ENCODE results near the gene SYN1. TPM values are rescaled to one million over a fixed set of nuclear protein-coding genes. Genes with fewer than 3 reads are reported as not detected.
A peak's percentile ranks its signal among the peaks of the same experiment; 100 is the strongest.
"Not testable (repeated sequence)": the region's sequence is repeated elsewhere in the genome, so short reads cannot be mapped to it uniquely, and the experiment has no call there.

The SYN1 gene
- total RNA-seq: under 1 TPM; 0.12 to 0.36 TPM

GRCh38 chrX:47619486-47620302, at the start of gene SYN1:
TSS of gene SYN1 (minus strand) at chrX:47619857. CDS start at chrX:47619728, 129 bp downstream.
- H3K27me3 Mint-ChIP-seq (ENCODE audit: low read depth): no peaks in the 10 kb centered on the region
- no peaks in the 10 kb centered on the region for H3K9me3 Mint-ChIP-seq
- CTCF ChIA-PET: no interaction called here
- no peak within 1 kb of the TSS for H3K27ac Mint-ChIP-seq
- H3K36me3 Mint-ChIP-seq (ENCODE audit: low read depth): no peaks in the 10 kb centered on the region
- DNase-seq: peak; percentile 79
- peak within 1 kb of the TSS; percentile 58 for H3K4me3 Mint-ChIP-seq
- intact Hi-C loops (cut with micrococcal nuclease): loop anchor here (1.0 kb wide), 1 partner anchor 10 kb away; the partner anchor contains the start of gene CFP
- peaks cover 16% of the 10 kb centered on the region for H3K4me1 Mint-ChIP-seq (ENCODE audit: low read depth)

DNA sequence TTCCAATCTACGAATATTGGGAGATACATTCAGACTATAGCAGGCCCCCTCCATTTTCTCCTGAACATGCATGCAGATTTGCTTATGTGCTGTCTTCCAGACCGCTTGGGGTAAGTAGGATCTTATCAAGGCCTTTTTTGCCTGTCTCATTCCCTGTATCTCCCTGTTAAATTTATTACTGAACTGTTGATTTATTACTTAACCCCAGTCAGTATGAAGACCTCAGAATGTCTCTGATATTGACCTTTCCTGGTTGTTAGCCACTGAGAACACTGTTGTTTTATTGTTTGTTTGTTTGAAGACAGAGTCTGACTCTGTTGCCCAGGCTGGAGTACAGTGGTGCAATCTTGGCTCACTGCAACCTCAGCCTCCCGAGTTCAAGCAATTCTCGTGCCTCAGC, 46.1 kb upstream of the SYN1 start:
- peaks cover 16% of the 10 kb centered on the region for H3K4me1 Mint-ChIP-seq (ENCODE audit: low read depth)

DNA sequence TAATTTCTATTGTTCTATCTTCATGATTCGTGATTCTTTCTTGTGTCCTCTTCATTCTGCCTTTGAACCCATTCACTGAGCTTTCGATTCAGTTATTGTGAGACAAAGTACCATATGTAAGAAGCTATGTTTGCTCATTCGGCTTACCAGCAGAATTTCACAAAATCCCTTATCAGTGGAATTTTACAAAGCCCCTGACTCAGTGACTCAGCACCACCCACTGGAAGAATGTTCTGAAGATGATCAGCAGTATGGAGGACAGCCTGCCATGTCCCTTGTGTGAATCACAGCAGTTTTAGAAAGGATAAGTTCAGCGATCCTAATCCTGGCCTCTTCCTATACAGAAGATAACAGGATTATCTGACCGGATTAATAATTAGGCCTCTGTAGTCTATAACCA, 45.1 kb upstream of the SYN1 start:
- Mint-ChIP-seq H3K9me3 (no peaks in the 10 kb centered on the region), H3K36me3 (ENCODE audit: low read depth) (no peaks in the 10 kb centered on the region), H3K27me3 (ENCODE audit: low read depth) (no peaks in the 10 kb centered on the region), H3K27ac (no peak overlapping the region), H3K4me1 (ENCODE audit: low read depth) (peaks cover 20% of the 10 kb centered on the region), H3K4me3 (no peak overlapping the region)
- CTCF ChIA-PET: no interaction called here
- intact Hi-C loops (cut with micrococcal nuclease): no loop called here
- no peak for DNase-seq

More for the DNA sequence above, 46.1 kb upstream of the SYN1 start:
- H3K27ac Mint-ChIP-seq; CTCF ChIA-PET; H3K4me3 Mint-ChIP-seq; H3K27me3 Mint-ChIP-seq (ENCODE audit: low read depth); intact Hi-C loops (cut with micrococcal nuclease); H3K36me3 Mint-ChIP-seq (ENCODE audit: low read depth); DNase-seq; H3K9me3 Mint-ChIP-seq: not testable (repeated sequence)

GRCh38 chrX:47662144-47662657, 42.5 kb upstream of the SYN1 start:
- no peaks in the 10 kb centered on the region for H3K27me3 Mint-ChIP-seq (ENCODE audit: low read depth)
- DNase-seq: peak; percentile 76
- peaks cover 2% of the 10 kb centered on the region for H3K9me3 Mint-ChIP-seq
- CTCF ChIA-PET: no interaction called here
- peaks cover 3% of the 10 kb centered on the region for H3K36me3 Mint-ChIP-seq (ENCODE audit: low read depth)
- H3K27ac Mint-ChIP-seq: peak overlapping the region; percentile 85
- peak overlapping the region; percentile 24 for H3K4me3 Mint-ChIP-seq
- H3K4me1 Mint-ChIP-seq (ENCODE audit: low read depth): peaks cover 29% of the 10 kb centered on the region
- intact Hi-C loops (cut with micrococcal nuclease): loop anchor here (1.0 kb wide), 1 partner anchor 14 kb away; no protein-coding TSS in a partner anchor

DNA sequence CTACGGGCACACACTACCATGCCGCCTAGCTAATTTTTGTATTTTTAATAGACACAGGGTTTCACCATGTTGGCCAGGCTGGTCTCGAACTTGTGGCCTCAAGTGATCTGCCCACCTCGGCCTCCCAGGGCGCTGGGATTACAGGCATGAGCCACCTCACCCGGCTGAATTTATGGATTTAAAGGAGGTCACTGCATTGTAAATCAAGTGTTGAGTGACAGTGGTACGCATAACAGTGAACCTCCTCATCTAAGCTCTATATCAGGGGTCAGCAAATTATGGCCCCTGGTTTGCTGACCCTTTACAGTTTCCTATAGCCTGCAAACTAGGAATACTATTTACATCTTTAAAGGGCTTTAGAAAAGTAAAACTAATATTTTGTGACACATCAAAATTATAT, 41.9 kb upstream of the SYN1 start:
- Mint-ChIP-seq H3K27ac (no peak overlapping the region), H3K4me1 (ENCODE audit: low read depth) (peaks cover 35% of the 10 kb centered on the region), H3K9me3 (peaks cover 2% of the 10 kb centered on the region)

DNA sequence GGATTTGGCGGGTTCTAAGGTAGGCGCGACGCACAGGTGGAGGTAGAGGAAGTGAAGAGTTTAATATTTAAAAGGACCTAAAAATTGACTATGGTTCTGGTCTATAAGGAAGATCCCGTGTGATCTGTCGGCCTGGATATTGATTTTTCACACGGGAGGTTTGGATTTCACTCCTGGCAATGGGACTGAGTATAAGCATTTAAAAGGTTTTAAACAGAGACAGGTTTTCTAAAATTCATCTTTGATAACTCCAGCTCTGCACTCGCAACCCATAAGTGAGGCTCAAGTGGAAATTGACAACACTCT, 39.7 kb upstream of the SYN1 start:
- CTCF ChIA-PET: no interaction called here
- no peak for DNase-seq
- H3K27ac Mint-ChIP-seq: peak overlapping the region; percentile 98
- H3K27me3 Mint-ChIP-seq (ENCODE audit: low read depth): no peaks in the 10 kb centered on the region
- peaks cover 20% of the 10 kb centered on the region for H3K36me3 Mint-ChIP-seq (ENCODE audit: low read depth)
- intact Hi-C loops (cut with micrococcal nuclease): loop anchor here (2.0 to 10.0 kb wide), 7 partner anchors 177 to 1145 kb away; partner anchors contain the start of genes HDAC6, USP11, ZNF41 and ZNF81
- peaks cover 2% of the 10 kb centered on the region for H3K9me3 Mint-ChIP-seq
- H3K4me1 Mint-ChIP-seq (ENCODE audit: low read depth): peaks cover 46% of the 10 kb centered on the region
- peak overlapping the region; percentile 88 for H3K4me3 Mint-ChIP-seq

More for the DNA sequence above, 41.9 kb upstream of the SYN1 start:
- CTCF ChIA-PET: no interaction called here
- Mint-ChIP-seq H3K4me3 (no peak overlapping the region), H3K36me3 (ENCODE audit: low read depth) (peaks cover 9% of the 10 kb centered on the region), H3K27me3 (ENCODE audit: low read depth) (no peaks in the 10 kb centered on the region)
- intact Hi-C loops (cut with micrococcal nuclease): no loop called here
- no peak for DNase-seq

GRCh38 chrX:47658684-47659420, 39.2 kb upstream of the SYN1 start, which contains the start of gene UXT:
TSS of gene UXT (minus strand) at chrX:47659180. CDS start at chrX:47658927, 253 bp downstream.
- Mint-ChIP-seq H3K9me3 (peaks cover 2% of the 10 kb centered on the region), H3K4me1 (ENCODE audit: low read depth) (peaks cover 46% of the 10 kb centered on the region), H3K4me3 (peak within 1 kb of the TSS; percentile 88), H3K27ac (peak within 1 kb of the TSS; percentile 98), H3K27me3 (ENCODE audit: low read depth) (no peaks in the 10 kb centered on the region), H3K36me3 (ENCODE audit: low read depth) (peaks cover 20% of the 10 kb centered on the region)
- peak; percentile 96 for DNase-seq
- intact Hi-C loops (cut with micrococcal nuclease): loop anchor here (1.0 to 10.0 kb wide), 9 partner anchors 9 to 1146 kb away; partner anchors contain the start of genes ELK1, HDAC6, TIMP1 and USP11
- CTCF ChIA-PET: no interaction called here

- peaks cover 26% of the 10 kb centered on the region for H3K36me3 Mint-ChIP-seq (ENCODE audit: low read depth)
- peaks cover 46% of the 10 kb centered on the region for H3K4me1 Mint-ChIP-seq (ENCODE audit: low read depth)
- no peaks in the 10 kb centered on the region for H3K27me3 Mint-ChIP-seq (ENCODE audit: low read depth)
- H3K9me3 Mint-ChIP-seq: peaks cover 2% of the 10 kb centered on the region
- intact Hi-C loops (cut with micrococcal nuclease): loop anchor here (1.0 to 10.0 kb wide), 9 partner anchors 8 to 1147 kb away; partner anchors contain the start of genes ELK1, HDAC6, TIMP1 and USP11
- CTCF ChIA-PET: no interaction called here
- no peak for DNase-seq
- H3K4me3 Mint-ChIP-seq: peak overlapping the region; percentile 88
- peak overlapping the region; percentile 98 for H3K27ac Mint-ChIP-seq
Measured at GRCh38 chrX:47658301-47658683, 38.6 kb upstream of the SYN1 start.

GRCh38 chrX:47651043-47651905, 31.6 kb upstream of the SYN1 start:
- peak overlapping the region; percentile 91 for H3K27ac Mint-ChIP-seq
- peaks cover 41% of the 10 kb centered on the region for H3K4me1 Mint-ChIP-seq (ENCODE audit: low read depth)
- no peak for DNase-seq

DNA sequence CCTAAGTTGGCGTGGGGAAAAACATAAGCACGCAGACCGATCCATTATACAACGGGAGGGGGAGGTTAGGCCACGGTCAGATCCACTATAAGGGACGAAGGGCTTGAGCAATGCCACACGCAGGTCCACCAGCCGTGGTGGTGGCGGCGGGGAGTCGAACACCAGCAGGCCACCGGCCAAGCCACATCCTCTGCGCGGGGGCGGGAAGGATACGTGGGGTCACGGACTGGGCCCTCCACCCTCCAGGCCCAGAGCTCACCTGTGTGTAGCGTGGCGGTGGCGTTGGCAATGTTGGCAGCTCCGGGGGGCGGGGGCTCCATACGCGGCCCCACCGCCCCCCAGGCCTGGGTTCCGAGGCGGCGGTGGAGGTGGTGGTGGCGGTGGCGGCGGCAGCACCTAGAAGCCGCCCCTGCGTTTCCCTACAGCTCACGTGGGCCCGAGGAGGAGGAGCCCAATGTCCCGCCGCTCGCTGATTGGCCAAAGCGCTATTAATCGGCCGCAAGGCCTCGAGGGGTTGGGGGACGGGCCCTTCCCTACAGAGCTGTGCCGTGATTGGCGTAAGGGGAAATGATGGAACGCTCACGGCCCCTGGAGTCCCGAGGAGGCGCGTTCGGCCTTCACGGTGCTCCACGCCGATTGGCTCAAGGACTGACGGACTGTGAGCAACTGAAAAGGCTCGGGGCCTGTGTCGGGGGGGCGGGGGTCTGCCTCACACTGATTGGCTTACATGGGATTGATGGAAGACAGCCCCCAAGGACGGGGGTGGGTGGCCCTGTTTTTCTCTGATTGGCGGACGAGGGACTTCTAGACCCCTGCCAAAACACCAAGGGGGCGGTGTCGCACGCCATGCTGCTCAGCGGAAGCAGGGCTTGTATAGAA, 30.7 kb upstream of the SYN1 start, which contains the start of gene ELK1:
Gene ELK1, minus strand, starts transcription at position 400 of the 879 bp plus-strand sequence. CDS start 9,122 bp downstream, outside the sequence.
- peak; percentile 93 for DNase-seq
- Mint-ChIP-seq H3K9me3 (no peaks in the 10 kb centered on the region), H3K4me1 (ENCODE audit: low read depth) (peaks cover 37% of the 10 kb centered on the region), H3K4me3 (peak within 1 kb of the TSS; percentile 88), H3K27ac (peak within 1 kb of the TSS; percentile 91), H3K36me3 (ENCODE audit: low read depth) (peaks cover 35% of the 10 kb centered on the region), H3K27me3 (ENCODE audit: low read depth) (no peaks in the 10 kb centered on the region)
- intact Hi-C loops (cut with micrococcal nuclease): loop anchor here (1.0 to 10.0 kb wide), 8 partner anchors 8 to 1154 kb away; partner anchors contain the start of genes ARAF, HDAC6, UBA1 and ZNF41
- CTCF ChIA-PET: no interaction called here

More at GRCh38 chrX:47651043-47651905, 31.6 kb upstream of the SYN1 start:
- CTCF ChIA-PET: no interaction called here
- Mint-ChIP-seq H3K27me3 (ENCODE audit: low read depth) (no peaks in the 10 kb centered on the region), H3K36me3 (ENCODE audit: low read depth) (peaks cover 40% of the 10 kb centered on the region), H3K9me3 (no peaks in the 10 kb centered on the region), H3K4me3 (peak overlapping the region; percentile 88)
- intact Hi-C loops (cut with micrococcal nuclease): loop anchor here (2.0 to 10.0 kb wide), 6 partner anchors 90 to 1154 kb away; partner anchors contain the start of genes ARAF, HDAC6, UBA1 and ZNF41
